Lower lobe of right lung (tissue), 2 donors: ENCODE results near the gene LIN7A. TPM values are rescaled to one million over a fixed set of nuclear protein-coding genes. Genes with fewer than 3 reads are reported as not detected.

Experiments
- ATAC-seq, 2 donors: fragments of 200-7000 bp; cut with Tn5 transposase; one replicate each; pipeline ENCODE4 v1.9.1; 2020 to 2022; ENCODE audit warnings: mild to moderate bottlenecking in 2 of 2, moderate library complexity in 2 of 2
- DNase-seq: peaks from one replicate; pipeline ENCODE4 v3.0.0-alpha.2; 2020
- H3K27ac ChIP-seq: fragments of 200-600 bp; one replicate; pipeline ENCODE4 v1.8.0; 2022
- H3K27me3 ChIP-seq: fragments of 200-600 bp; one replicate; pipeline ENCODE4 v1.8.0; 2022; ENCODE audit warnings: low read depth
- H3K36me3 ChIP-seq: fragments of 200-600 bp; one replicate; pipeline ENCODE4 v1.8.0; 2022; ENCODE audit warnings: mild to moderate bottlenecking
- H3K4me1 ChIP-seq: fragments of 200-600 bp; one replicate; pipeline ENCODE4 v1.8.0; 2022
- H3K4me3 ChIP-seq: fragments of 200-600 bp; one replicate; pipeline ENCODE4 v1.8.0; 2022; ENCODE audit warnings: mild to moderate bottlenecking
- H3K9me3 ChIP-seq: fragments of 200-600 bp; one replicate; pipeline ENCODE4 v1.8.0; 2022
- intact Hi-C: fragments of 100-400 bp; cut with DNase I; formaldehyde crosslinking; loops from one replicate; pipeline ENCODE4 v1.11.0; 2022
- total RNA-seq: library from RNA; stranded (reverse); fragmentation: NEBNext Ultra II Directional; extraction: Animal tissue kit (Norgen Biotek cat#: 25700); gene quantifications from one replicate; pipeline ENCODE4 v1.2.1, GENCODE V29; 2021
- TF ChIP-seq, protein P1 (sequence below): fragments of 200-600 bp; IDR thresholded peaks from one replicate; pipeline ENCODE4 v1.8.0; 2022; ENCODE audit warnings: antibody characterized with exemption, mild to moderate bottlenecking
- donor health status: DM: no; HTN: yes; CAD: no; lungs with severe emphysema.

Gene LIN7A
- total RNA-seq, 1 donor from 2014 or later = 14.6 TPM

- Histone ChIP-seq H3K4me3 (no peak overlapping the region), H3K27ac (no peak overlapping the region), H3K4me1 (no peaks in the 10 kb centered on the region), H3K9me3 (no peaks in the 10 kb centered on the region), H3K27me3 (no peaks in the 10 kb centered on the region), H3K36me3 (no peaks in the 10 kb centered on the region)
- intact Hi-C loops = no loop called here
- TF ChIP-seq, protein P1, sequence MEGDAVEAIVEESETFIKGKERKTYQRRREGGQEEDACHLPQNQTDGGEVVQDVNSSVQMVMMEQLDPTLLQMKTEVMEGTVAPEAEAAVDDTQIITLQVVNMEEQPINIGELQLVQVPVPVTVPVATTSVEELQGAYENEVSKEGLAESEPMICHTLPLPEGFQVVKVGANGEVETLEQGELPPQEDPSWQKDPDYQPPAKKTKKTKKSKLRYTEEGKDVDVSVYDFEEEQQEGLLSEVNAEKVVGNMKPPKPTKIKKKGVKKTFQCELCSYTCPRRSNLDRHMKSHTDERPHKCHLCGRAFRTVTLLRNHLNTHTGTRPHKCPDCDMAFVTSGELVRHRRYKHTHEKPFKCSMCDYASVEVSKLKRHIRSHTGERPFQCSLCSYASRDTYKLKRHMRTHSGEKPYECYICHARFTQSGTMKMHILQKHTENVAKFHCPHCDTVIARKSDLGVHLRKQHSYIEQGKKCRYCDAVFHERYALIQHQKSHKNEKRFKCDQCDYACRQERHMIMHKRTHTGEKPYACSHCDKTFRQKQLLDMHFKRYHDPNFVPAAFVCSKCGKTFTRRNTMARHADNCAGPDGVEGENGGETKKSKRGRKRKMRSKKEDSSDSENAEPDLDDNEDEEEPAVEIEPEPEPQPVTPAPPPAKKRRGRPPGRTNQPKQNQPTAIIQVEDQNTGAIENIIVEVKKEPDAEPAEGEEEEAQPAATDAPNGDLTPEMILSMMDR = no peak
- ATAC-seq = no peak
- no peak for DNase-seq
Measured at GRCh38 chr12:80857311-80857710, 80.4 kb downstream of the LIN7A start.

GRCh38 chr12:80849337-80849736 lies 88.4 kb downstream of the LIN7A start:
- ATAC-seq = no peak
- H3K27ac ChIP-seq = no peak overlapping the region
- no peaks in the 10 kb centered on the region for H3K36me3 ChIP-seq
- no peaks in the 10 kb centered on the region for H3K4me1 ChIP-seq
- no peaks in the 10 kb centered on the region for H3K9me3 ChIP-seq
- TF ChIP-seq, protein P1 = no peak
- H3K27me3 ChIP-seq = no peaks in the 10 kb centered on the region
- intact Hi-C loops = no loop called here
- DNase-seq = no peak
- H3K4me3 ChIP-seq = no peak overlapping the region

DNA sequence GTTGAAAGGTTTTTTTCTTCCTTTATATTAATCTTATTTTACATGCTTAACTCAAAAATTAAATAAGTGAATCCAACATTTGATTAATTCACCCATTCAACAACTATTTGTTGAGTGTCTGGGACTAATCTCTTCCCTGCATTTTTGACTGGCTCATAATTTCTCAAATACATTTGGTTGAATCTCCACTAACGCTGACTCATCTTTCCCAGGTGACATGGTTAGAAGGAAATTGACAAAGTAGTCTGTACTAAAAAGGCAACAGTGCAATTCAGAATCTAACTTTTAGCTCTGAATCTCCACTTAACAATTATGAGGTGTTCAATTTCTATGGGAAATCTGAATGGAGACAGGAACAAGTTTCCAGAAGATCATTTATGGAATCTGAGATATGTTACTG lies 88.9 kb downstream of the LIN7A start:
- H3K4me3 ChIP-seq = no peak overlapping the region
- intact Hi-C loops = no loop called here

DNA sequence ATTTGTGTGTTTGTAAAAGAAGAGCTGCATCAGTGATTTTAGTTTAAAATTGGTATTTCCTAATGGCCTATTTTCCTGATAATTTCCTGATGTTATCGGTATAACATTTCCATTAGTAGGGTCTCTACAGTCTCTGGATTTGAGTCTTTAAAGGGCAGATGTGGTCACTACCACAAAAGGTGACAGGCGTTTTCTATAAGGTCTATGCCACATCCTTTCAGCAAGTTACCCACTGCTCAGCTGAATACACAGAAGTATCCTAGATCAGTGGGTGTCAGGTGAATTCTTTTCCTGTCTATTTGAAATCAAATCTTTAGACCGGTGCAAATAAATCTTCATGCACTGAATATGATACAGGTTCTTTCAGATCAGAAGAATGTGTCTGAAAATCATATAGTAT lies 90.2 kb downstream of the LIN7A start:
- no peak overlapping the region for H3K4me3 ChIP-seq
- intact Hi-C loops = no loop called here
- DNase-seq = no peak
- H3K27ac ChIP-seq = no peak overlapping the region
- H3K4me1 ChIP-seq = no peaks in the 10 kb centered on the region
- H3K36me3 ChIP-seq = no peaks in the 10 kb centered on the region
- no peaks in the 10 kb centered on the region for H3K9me3 ChIP-seq
- H3K27me3 ChIP-seq = no peaks in the 10 kb centered on the region
- ATAC-seq = no peak
- TF ChIP-seq, protein P1 = no peak

More for the DNA sequence above, 88.9 kb downstream of the LIN7A start:
- no peak for ATAC-seq
- Histone ChIP-seq H3K27ac (no peak overlapping the region), H3K36me3 (no peaks in the 10 kb centered on the region), H3K4me1 (no peaks in the 10 kb centered on the region), H3K9me3 (no peaks in the 10 kb centered on the region), H3K27me3 (no peaks in the 10 kb centered on the region)
- TF ChIP-seq, protein P1 = no peak
- no peak for DNase-seq

DNA sequence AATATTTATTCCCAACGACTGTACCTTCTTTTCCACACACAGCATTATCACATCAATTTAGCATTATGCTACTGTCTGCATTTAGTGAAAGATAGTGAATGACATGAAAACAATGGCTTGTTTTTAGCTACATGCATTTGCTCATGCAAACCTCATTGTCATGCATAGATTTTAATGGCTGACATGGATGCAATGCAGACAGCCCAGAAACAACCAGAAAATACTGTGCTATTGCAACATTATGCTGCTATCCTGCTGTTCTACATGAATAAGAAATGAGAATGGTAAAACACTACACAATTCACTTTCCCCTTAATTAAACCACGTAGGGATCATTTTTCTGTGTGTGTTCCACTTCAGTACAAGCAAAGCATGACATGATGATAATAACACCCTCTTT lies 90.8 kb downstream of the LIN7A start:
- ATAC-seq = no peak
- no peak for DNase-seq
- TF ChIP-seq, protein P1 = no peak

DNA sequence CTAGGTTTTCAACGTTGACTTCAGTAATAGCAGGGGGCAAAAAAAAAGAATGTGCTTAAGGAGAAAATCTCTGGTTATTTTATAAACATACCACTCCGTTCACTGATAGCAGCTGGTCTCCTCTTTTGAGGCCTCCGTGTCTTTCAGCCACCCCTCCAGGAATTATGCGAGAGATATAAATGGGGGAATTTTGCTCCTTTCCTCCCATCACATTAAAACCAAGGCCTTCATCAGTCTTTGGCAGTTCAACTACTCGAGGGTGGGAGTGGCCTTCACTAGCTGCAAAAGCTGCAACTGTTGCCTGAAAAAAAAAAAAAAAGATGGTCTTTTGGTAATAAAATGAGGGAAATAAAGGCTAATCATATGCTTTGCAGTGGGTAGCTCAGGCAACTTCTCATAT lies 92.1 kb downstream of the LIN7A start:
- H3K9me3 ChIP-seq = no peaks in the 10 kb centered on the region
- DNase-seq (no peak), ATAC-seq (no peak)
- no peaks in the 10 kb centered on the region for H3K36me3 ChIP-seq
- intact Hi-C loops = no loop called here
- TF ChIP-seq, protein P1 = no peak
- no peak overlapping the region for H3K27ac ChIP-seq
- H3K4me3 ChIP-seq = no peak overlapping the region
- no peaks in the 10 kb centered on the region for H3K4me1 ChIP-seq
- no peaks in the 10 kb centered on the region for H3K27me3 ChIP-seq

More for the DNA sequence above, 90.8 kb downstream of the LIN7A start:
- H3K36me3 ChIP-seq = no peaks in the 10 kb centered on the region
- no peaks in the 10 kb centered on the region for H3K9me3 ChIP-seq
- no peaks in the 10 kb centered on the region for H3K27me3 ChIP-seq
- intact Hi-C loops = no loop called here
- H3K27ac ChIP-seq = no peak overlapping the region
- H3K4me1 ChIP-seq = no peaks in the 10 kb centered on the region
- no peak overlapping the region for H3K4me3 ChIP-seq
